Mucosa of descending colon (tissue), 3 donors: ENCODE measurements around the gene TCF20. TPM values are rescaled to one million over a fixed set of nuclear protein-coding genes. Genes with fewer than 3 reads are reported as not detected.

Experiments used
- ATAC-seq: fragments of 200-7000 bp; cut with Tn5 transposase; one replicate; pipeline ENCODE4 v1.9.1; 2020; ENCODE audit warnings: mild to moderate bottlenecking, moderate library complexity
- DNase-seq, 3 donors: peaks; one replicate each; pipeline ENCODE4 v3.0.0-alpha.2; 2020
- H3K36me3 ChIP-seq: fragments of 200-600 bp; one replicate; pipeline ENCODE4 v1.8.0; 2021; ENCODE audit warnings: low read depth, mild to moderate bottlenecking
- H3K4me1 ChIP-seq: fragments of 200-600 bp; one replicate; pipeline ENCODE4 v1.8.0; 2021; ENCODE audit warnings: low read depth, mild to moderate bottlenecking
- H3K4me3 ChIP-seq: fragments of 200-600 bp; one replicate; pipeline ENCODE4 v1.8.0; 2021; ENCODE audit warnings: mild to moderate bottlenecking
- H3K9me3 ChIP-seq: fragments of 200-600 bp; one replicate; pipeline ENCODE4 v1.8.0; 2021; ENCODE audit warnings: mild to moderate bottlenecking
- CTCF ChIP-seq: fragments of 200-600 bp; IDR thresholded peaks from one replicate; pipeline ENCODE4 v1.8.0; 2022; ENCODE audit warnings: antibody characterized with exemption, mild to moderate bottlenecking
- intact Hi-C, 2 donors: fragments of 100-400 bp; cut with DNase I in 1 of 2; cut with micrococcal nuclease in 1 of 2; formaldehyde crosslinking; loops; one replicate each; pipeline versions ENCODE4 v1.11.0 to v1.11.1; 2022; cut with DNase I, micrococcal nuclease
- total RNA-seq, 3 donors: library from RNA; stranded (reverse); fragmentation: NEBNext Ultra II Directional in 2 of 3; extraction: Animal tissue kit (Norgen Biotek cat#: 25700) in 2 of 3; gene quantifications; one replicate each; pipeline versions ENCODE4 v1.2.1 to v1.2.4, GENCODE V29; 2021 to 2023
- donor health status: DM: no; HTN: no; CAD: no; lungs with moderate emphysema.
- donor health status: DM: no; HTN: no; CAD: no.
- donor health status: DM: no; HTN: yes; CAD: no.

The TCF20 gene
- total RNA-seq, 3 donors from 2014 or later: 50.6 to 62.8 (median 58.2) TPM

- no peaks in the 10 kb centered on the region for H3K36me3 ChIP-seq
- no peak for TF ChIP-seq CTCF
- ATAC-seq (no peak), DNase-seq (no peak)
- intact Hi-C loops: no loop called here
- peaks cover 8% of the 10 kb centered on the region for H3K4me1 ChIP-seq
- H3K9me3 ChIP-seq: no peaks in the 10 kb centered on the region
- H3K4me3 ChIP-seq: no peak overlapping the region
These were observed 14.2 kb downstream of the TCF20 start for GRCh38 chr22:42256220-42256619.

GRCh38 chr22:42249831-42250230, 20.6 kb downstream of the TCF20 start:
- ATAC-seq (no peak), DNase-seq (no peak)
- Histone ChIP-seq H3K4me1 (peaks cover 5% of the 10 kb centered on the region), H3K9me3 (no peaks in the 10 kb centered on the region), H3K4me3 (no peak overlapping the region), H3K36me3 (no peaks in the 10 kb centered on the region)
- intact Hi-C loops: no loop called here
- TF ChIP-seq CTCF: no peak

GRCh38 chr22:42248995-42249394, 21.5 kb downstream of the TCF20 start:
- Histone ChIP-seq H3K9me3 (no peaks in the 10 kb centered on the region), H3K4me3 (no peak overlapping the region), H3K4me1 (no peaks in the 10 kb centered on the region), H3K36me3 (no peaks in the 10 kb centered on the region)
- intact Hi-C loops: no loop called here
- TF ChIP-seq CTCF: no peak
- ATAC-seq (no peak), DNase-seq (no peak)

GRCh38 chr22:42247596-42247995, 22.9 kb downstream of the TCF20 start:
- H3K4me3 ChIP-seq: no peak overlapping the region
- ATAC-seq (no peak), DNase-seq (no peak)
- H3K4me1 ChIP-seq: no peaks in the 10 kb centered on the region
- intact Hi-C loops: no loop called here
- H3K36me3 ChIP-seq: no peaks in the 10 kb centered on the region
- no peak for TF ChIP-seq CTCF
- H3K9me3 ChIP-seq: no peaks in the 10 kb centered on the region

- ATAC-seq: no peak
- intact Hi-C loops: no loop called here
These were observed 26.7 kb downstream of the TCF20 start for GRCh38 chr22:42243802-42244060.

More at GRCh38 chr22:42243802-42244060, 26.7 kb downstream of the TCF20 start:
- H3K9me3 ChIP-seq: no peaks in the 10 kb centered on the region
- no peak overlapping the region for H3K4me3 ChIP-seq
- no peaks in the 10 kb centered on the region for H3K36me3 ChIP-seq
- no peak for DNase-seq
- TF ChIP-seq CTCF: no peak
- H3K4me1 ChIP-seq: no peaks in the 10 kb centered on the region
